ENCODE data around the gene CDA.
A peak's percentile ranks its signal among the peaks of the same experiment; 100 is the strongest.

The CDA gene

DNA sequence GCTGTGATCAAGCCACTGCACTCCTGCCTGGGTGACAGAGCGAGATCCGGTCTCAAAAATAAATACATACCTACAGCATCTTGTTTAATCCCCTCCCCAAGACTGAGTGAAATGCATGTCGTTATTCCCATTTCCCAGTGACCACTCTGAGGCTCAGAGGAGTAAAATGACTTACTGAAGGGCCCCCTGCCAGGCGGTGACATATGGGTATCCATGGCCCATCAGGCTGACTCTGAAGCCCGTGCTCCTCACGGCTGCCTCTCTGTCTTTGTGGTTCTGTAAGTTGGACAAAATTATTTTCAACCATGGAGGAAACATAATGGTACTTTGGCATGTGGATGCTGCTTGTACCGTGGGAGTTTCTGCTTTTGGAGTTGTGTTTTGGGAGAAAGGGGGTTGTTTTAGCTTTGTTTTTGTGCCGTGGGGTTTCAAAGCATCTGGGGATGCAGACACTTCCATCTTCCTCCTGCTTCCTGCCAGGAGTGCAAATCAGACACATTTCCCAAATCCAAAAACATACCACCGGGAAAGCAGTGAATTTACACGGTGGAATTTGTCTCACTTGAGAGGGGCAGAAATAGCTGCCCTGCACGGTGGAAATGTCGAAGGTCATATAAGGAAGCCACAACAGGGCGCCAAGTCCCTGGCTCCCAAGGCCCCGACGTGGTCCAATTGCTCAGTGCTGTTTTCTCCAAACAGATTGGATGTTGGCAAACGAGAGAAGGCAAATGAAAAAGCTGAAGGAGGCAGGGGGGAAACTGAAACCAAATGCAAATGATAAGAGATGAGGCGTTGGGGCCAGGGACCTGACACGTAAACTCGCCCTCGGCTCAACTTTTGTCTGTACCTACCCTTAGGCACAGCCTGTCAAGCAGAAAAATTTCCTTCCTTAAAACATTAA, 27.3 kb downstream of the CDA start:
- DNase-seq (ENCODE audit: low read depth, low spot score), result no peak
- H3K36me3 ChIP-seq (ENCODE audit: control insufficient read depth, insufficient read depth, low read length), result no peaks in the 10 kb centered on the region
- H3K27me3 ChIP-seq (ENCODE audit: control insufficient read depth, insufficient read depth, low read length), result no peaks in the 10 kb centered on the region
- H3K4me1 ChIP-seq (ENCODE audit: control insufficient read depth, insufficient read depth, low read length), result peaks cover 4% of the 10 kb centered on the region; the same call in 1 of the 2 replicates
- H3K27ac ChIP-seq (ENCODE audit: low read length), result no peak overlapping the region
- no peak overlapping the region for H3K4me3 ChIP-seq (ENCODE audit: low read length)
- H3K9me3 ChIP-seq (ENCODE audit: control insufficient read depth, insufficient read depth, low read length), result no peaks in the 10 kb centered on the region
- WGBS (ENCODE audit: insufficient coverage, insufficient read length), result no CpG with 5 or more reads among the region's 20 CpGs

DNA sequence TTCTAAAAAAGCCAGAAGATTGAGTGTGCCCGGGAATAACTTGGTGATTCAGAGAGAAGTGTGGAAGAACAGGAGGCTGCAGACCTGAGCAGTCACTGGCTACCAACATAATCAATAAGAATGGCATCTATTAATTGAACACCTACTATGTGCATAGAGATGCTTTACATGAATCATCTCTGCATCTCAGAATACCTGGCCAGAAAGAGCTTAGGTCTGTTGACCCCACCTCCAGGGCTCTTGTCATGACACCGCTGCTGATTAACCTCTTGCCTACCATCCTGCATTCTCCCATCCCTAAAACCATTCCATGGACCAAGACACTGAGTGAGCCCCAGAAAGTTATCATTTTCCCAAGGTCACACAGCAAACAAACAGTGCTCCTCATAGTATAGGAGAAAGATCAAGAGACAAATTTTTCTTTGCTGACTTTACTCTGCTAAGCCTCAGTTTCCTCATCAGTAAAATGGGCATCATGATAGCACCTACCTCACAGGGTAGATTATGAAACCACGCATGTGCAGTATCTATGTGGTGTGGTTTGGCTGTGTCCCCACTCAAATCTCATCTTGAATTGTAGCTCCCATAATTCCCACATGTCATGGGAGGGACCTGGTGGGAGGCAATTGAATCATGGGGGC, 28.1 kb downstream of the CDA start:
- Histone ChIP-seq H3K27ac (ENCODE audit: low read length) (no peak overlapping the region), H3K27me3 (ENCODE audit: control insufficient read depth, insufficient read depth, low read length) (no peaks in the 10 kb centered on the region), H3K9me3 (ENCODE audit: control insufficient read depth, insufficient read depth, low read length) (no peaks in the 10 kb centered on the region), H3K36me3 (ENCODE audit: control insufficient read depth, insufficient read depth, low read length) (no peaks in the 10 kb centered on the region), H3K4me3 (ENCODE audit: low read length) (no peak overlapping the region), H3K4me1 (ENCODE audit: control insufficient read depth, insufficient read depth, low read length) (peaks cover 4% of the 10 kb centered on the region; the same call in 1 of the 2 replicates)
- no CpG with 5 or more reads among the region's 3 CpGs for WGBS (ENCODE audit: insufficient coverage, insufficient read length)
- no peak for DNase-seq (ENCODE audit: low read depth, low spot score)

DNA sequence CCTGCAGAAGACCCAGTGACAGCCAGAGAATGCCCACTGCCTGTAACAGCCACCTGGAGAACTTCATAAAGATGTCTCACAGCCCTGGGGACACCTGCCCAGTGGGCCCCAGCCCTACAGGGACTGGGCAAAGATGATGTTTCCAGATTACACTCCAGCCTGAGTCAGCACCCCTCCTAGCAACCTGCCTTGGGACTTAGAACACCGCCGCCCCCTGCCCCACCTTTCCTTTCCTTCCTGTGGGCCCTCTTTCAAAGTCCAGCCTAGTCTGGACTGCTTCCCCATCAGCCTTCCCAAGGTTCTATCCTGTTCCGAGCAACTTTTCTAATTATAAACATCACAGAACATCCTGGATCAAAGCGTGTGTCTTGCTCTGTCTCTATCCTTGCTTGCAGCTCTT, 29.7 kb downstream of the CDA start:
- Histone ChIP-seq H3K4me3 (ENCODE audit: low read length) (no peak overlapping the region), H3K4me1 (ENCODE audit: control insufficient read depth, insufficient read depth, low read length) (peaks cover 3% of the 10 kb centered on the region; the same call in 1 of the 2 replicates), H3K27me3 (ENCODE audit: control insufficient read depth, insufficient read depth, low read length) (no peaks in the 10 kb centered on the region), H3K36me3 (ENCODE audit: control insufficient read depth, insufficient read depth, low read length) (no peaks in the 10 kb centered on the region), H3K27ac (ENCODE audit: low read length) (no peak overlapping the region), H3K9me3 (ENCODE audit: control insufficient read depth, insufficient read depth, low read length) (no peaks in the 10 kb centered on the region)
- no peak for DNase-seq (ENCODE audit: low read depth, low spot score)
- no CpG with 5 or more reads among the region's 4 CpGs for WGBS (ENCODE audit: insufficient coverage, insufficient read length)

DNA sequence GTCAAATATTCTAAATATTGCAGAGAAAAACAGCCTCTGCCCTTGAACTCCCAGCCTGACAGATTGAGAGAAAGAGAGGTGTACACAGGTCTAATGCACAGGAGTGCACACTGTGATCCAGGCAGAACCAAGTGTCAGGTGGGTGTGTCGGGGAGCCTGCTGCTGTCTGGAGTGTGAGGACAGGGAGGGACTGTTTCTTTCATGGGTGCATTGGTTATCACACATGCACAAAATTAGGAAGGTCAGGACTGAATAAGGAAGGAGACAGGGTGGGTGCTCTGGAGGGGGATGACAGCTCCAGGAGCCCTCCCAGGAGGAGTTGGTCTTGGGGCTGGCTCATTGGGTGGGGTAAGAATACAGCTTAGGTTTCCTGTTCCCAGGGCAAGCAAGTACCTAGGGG, 31.1 kb downstream of the CDA start:
- Histone ChIP-seq H3K4me1 (ENCODE audit: control insufficient read depth, insufficient read depth, low read length) (peaks cover under 1% of the 10 kb centered on the region; the same call in 1 of the 2 replicates), H3K4me3 (ENCODE audit: low read length) (no peak overlapping the region), H3K9me3 (ENCODE audit: control insufficient read depth, insufficient read depth, low read length) (no peaks in the 10 kb centered on the region), H3K36me3 (ENCODE audit: control insufficient read depth, insufficient read depth, low read length) (no peaks in the 10 kb centered on the region), H3K27ac (ENCODE audit: low read length) (no peak overlapping the region), H3K27me3 (ENCODE audit: control insufficient read depth, insufficient read depth, low read length) (no peaks in the 10 kb centered on the region)
- WGBS (ENCODE audit: insufficient coverage, insufficient read length), result no CpG with 5 or more reads among the region's 1 CpG
- DNase-seq (ENCODE audit: low read depth, low spot score), result no peak

DNA sequence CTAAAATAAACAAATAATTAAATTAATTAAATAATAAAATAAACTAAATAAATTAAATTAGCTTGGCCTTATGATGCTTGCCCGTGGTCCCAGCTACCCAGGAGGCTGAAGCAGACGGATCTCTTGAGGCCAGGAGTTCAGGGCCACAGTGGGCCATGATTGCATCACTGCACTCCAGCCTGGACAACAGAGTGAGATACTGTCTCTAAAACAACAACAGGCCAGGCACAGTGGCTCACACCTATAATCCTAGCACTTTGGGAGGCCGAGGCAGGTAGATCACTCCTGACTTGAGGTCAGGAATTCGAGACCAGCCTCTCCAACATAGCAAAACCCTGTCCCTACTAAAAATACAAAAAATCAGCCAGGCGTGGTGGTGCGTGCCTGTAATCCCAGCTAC, 32.1 kb downstream of the CDA start:
- peaks cover 3% of the 10 kb centered on the region; the same call in 1 of the 2 replicates for H3K4me1 ChIP-seq (ENCODE audit: control insufficient read depth, insufficient read depth, low read length)
- no peak overlapping the region for H3K4me3 ChIP-seq (ENCODE audit: low read length)
- no peaks in the 10 kb centered on the region for H3K9me3 ChIP-seq (ENCODE audit: control insufficient read depth, insufficient read depth, low read length)
- no peak overlapping the region for H3K27ac ChIP-seq (ENCODE audit: low read length)
- WGBS (ENCODE audit: insufficient coverage, insufficient read length), result no CpG with 5 or more reads among the region's 6 CpGs
- H3K36me3 ChIP-seq (ENCODE audit: control insufficient read depth, insufficient read depth, low read length), result no peaks in the 10 kb centered on the region
- DNase-seq (ENCODE audit: low read depth, low spot score), result no peak
- H3K27me3 ChIP-seq (ENCODE audit: control insufficient read depth, insufficient read depth, low read length), result no peaks in the 10 kb centered on the region

DNA sequence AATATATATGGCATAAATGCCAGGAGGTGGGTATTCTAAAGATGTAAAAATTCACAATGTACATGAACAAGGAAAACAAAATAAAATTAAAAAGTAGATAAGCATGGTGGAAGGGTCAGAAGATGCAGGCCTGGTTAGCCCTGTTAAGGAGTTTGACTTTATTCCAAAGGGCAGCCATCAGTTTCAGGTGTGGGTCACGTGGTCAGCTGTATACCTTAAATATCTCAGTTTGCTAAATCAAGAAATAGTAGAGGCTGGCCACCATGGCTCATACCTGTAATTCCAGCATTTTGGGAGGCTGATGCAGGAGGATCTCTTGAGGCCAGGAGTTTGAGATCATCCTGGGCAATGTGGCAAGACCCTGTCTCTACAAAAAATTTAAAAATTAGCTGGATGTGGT, 35.8 kb downstream of the CDA start:
- H3K9me3 ChIP-seq (ENCODE audit: control insufficient read depth, insufficient read depth, low read length), result no peaks in the 10 kb centered on the region
- no peak for DNase-seq (ENCODE audit: low read depth, low spot score)
- H3K36me3 ChIP-seq (ENCODE audit: control insufficient read depth, insufficient read depth, low read length), result no peaks in the 10 kb centered on the region
- peaks cover 5% of the 10 kb centered on the region; the same call in 1 of the 2 replicates for H3K4me1 ChIP-seq (ENCODE audit: control insufficient read depth, insufficient read depth, low read length)
- no CpG with 5 or more reads among the region's 1 CpG for WGBS (ENCODE audit: insufficient coverage, insufficient read length)
- no peak overlapping the region for H3K27ac ChIP-seq (ENCODE audit: low read length)
- H3K4me3 ChIP-seq (ENCODE audit: low read length), result no peak overlapping the region
- H3K27me3 ChIP-seq (ENCODE audit: control insufficient read depth, insufficient read depth, low read length), result no peaks in the 10 kb centered on the region

DNA sequence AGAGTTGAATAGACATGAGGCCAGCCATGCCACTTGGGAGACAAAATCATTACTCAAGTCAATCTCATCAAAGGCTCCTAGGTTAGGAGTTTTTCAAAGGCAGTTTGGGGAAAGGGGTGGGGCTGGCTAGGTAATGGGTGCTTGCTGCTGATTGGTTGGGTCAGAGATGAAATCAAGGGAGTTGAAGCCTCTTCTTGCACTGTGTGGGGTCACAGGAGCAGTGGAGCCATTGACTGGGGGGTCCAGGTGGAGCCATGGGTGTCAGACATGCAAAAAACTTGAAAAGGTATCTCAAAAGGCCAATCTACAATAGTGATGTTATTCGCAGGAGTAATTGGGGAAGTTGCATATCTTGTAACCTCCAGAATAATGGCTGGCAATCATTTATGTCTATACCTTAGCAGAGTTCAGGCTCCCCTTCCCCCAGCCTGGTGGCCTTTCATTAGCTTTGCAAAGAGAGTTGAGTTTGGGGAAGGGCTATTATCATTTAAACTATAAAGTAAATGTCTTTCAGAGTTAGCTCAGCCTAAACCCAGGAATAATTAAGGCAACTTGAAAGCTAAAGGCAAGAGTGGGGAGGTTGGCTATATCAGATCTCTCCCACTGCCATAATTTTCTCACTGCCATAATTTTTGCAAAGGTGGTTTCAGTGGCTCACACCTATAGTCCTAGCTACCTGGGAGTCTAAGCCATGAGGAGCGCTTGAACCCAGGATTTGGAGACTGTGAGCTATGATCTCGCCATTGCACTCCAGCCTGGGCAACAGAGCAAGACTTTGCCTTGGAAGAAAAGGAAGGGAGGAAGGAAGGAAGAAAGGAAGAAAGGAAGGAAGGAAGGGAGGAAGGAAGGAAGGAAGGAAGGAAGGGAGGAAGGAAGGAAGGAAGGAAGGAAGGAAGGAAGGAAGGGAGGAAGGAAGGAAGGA, 36.5 kb downstream of the CDA start:
- Histone ChIP-seq H3K9me3 (ENCODE audit: control insufficient read depth, insufficient read depth, low read length) (no peaks in the 10 kb centered on the region), H3K27ac (ENCODE audit: low read length) (peak overlapping the region; percentile 59), H3K27me3 (ENCODE audit: control insufficient read depth, insufficient read depth, low read length) (no peaks in the 10 kb centered on the region), H3K4me3 (ENCODE audit: low read length) (no peak overlapping the region), H3K36me3 (ENCODE audit: control insufficient read depth, insufficient read depth, low read length) (no peaks in the 10 kb centered on the region), H3K4me1 (ENCODE audit: control insufficient read depth, insufficient read depth, low read length) (peaks cover 5% of the 10 kb centered on the region; the same call in 1 of the 2 replicates)
- no CpG with 5 or more reads among the region's 3 CpGs for WGBS (ENCODE audit: insufficient coverage, insufficient read length)
- DNase-seq (ENCODE audit: low read depth, low spot score), result peak; percentile 35

DNA sequence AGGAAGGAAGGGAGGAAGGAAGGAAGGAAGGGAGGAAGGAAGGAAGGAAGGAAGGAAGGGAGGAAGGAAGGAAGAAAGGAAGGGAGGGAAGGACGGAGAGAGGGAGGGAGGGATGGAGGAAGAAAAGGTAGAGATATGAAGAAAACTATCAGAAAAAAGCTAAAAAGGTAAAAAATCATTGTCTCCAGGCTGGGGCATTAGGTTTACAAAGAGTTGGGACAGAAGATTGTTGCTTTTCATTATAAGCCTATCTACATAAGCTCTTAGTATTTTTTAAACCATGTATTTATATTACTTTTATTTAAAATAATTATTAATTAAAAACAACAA, 37.2 kb downstream of the CDA start:
- no peaks in the 10 kb centered on the region for H3K36me3 ChIP-seq (ENCODE audit: control insufficient read depth, insufficient read depth, low read length)
- H3K4me3 ChIP-seq (ENCODE audit: low read length), result no peak overlapping the region
- peaks cover 5% of the 10 kb centered on the region; the same call in 1 of the 2 replicates for H3K4me1 ChIP-seq (ENCODE audit: control insufficient read depth, insufficient read depth, low read length)
- no peak for DNase-seq (ENCODE audit: low read depth, low spot score)
- H3K9me3 ChIP-seq (ENCODE audit: control insufficient read depth, insufficient read depth, low read length), result no peaks in the 10 kb centered on the region
- 86% methylated on average over 1 of the region's 1 CpG for WGBS (ENCODE audit: insufficient coverage, insufficient read length)
- no peaks in the 10 kb centered on the region for H3K27me3 ChIP-seq (ENCODE audit: control insufficient read depth, insufficient read depth, low read length)
- H3K27ac ChIP-seq (ENCODE audit: low read length), result peak overlapping the region; percentile 59

DNA sequence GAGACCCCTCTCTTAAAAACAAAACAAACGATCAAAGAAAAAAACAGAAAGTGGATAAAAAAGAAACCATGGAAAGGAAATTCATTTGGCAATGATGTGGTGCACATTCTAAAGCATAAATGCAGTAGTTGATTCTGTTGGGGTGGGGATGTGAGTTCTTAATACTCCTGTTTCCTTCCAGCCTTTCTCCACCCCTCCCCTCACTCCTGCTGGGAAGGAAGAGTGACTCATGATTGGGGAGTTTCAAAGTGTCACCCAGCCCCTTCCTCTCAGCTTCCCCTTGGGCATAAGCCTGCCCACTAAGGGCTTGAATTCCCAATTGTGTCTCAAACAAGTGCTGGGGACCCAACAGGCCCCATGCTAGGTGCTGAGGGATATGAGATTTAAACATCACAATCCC, 37.6 kb downstream of the CDA start:
- Histone ChIP-seq H3K27me3 (ENCODE audit: control insufficient read depth, insufficient read depth, low read length) (no peaks in the 10 kb centered on the region), H3K4me3 (ENCODE audit: low read length) (no peak overlapping the region), H3K4me1 (ENCODE audit: control insufficient read depth, insufficient read depth, low read length) (peaks cover 5% of the 10 kb centered on the region; the same call in 1 of the 2 replicates), H3K27ac (ENCODE audit: low read length) (no peak overlapping the region), H3K36me3 (ENCODE audit: control insufficient read depth, insufficient read depth, low read length) (no peaks in the 10 kb centered on the region), H3K9me3 (ENCODE audit: control insufficient read depth, insufficient read depth, low read length) (no peaks in the 10 kb centered on the region)
- no CpG with 5 or more reads among the region's 1 CpG for WGBS (ENCODE audit: insufficient coverage, insufficient read length)
- DNase-seq (ENCODE audit: low read depth, low spot score), result no peak

DNA sequence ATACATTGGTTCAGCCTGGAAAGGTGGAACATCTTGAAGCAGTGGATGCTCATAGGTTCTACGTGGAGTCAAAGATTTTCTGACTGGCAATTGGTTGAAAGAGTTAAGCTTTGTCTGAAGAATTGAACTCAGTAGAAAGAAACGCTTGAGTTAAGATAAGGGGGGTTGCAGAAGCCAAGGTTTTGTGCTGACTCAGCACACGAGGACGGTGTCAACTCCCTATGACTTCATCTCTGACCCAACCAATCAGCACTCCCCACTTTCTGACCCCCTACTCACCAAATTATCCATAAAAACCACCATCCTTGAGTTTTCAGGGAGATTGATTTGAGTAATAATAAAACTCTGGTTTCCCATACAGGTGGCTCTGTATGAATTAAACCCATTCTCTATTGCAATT, 41.8 kb downstream of the CDA start:
- WGBS (ENCODE audit: insufficient coverage, insufficient read length), result no CpG with 5 or more reads among the region's 4 CpGs
- H3K4me3 ChIP-seq (ENCODE audit: low read length), result no peak overlapping the region
- no peak for DNase-seq (ENCODE audit: low read depth, low spot score)
- no peaks in the 10 kb centered on the region for H3K36me3 ChIP-seq (ENCODE audit: control insufficient read depth, insufficient read depth, low read length)
- no peaks in the 10 kb centered on the region; the same call in 1 of the 2 replicates for H3K27me3 ChIP-seq (ENCODE audit: control insufficient read depth, insufficient read depth, low read length)
- H3K27ac ChIP-seq (ENCODE audit: low read length), result no peak overlapping the region
- H3K4me1 ChIP-seq (ENCODE audit: control insufficient read depth, insufficient read depth, low read length), result peaks cover 5% of the 10 kb centered on the region; the same call in 1 of the 2 replicates
- no peaks in the 10 kb centered on the region for H3K9me3 ChIP-seq (ENCODE audit: control insufficient read depth, insufficient read depth, low read length)
